Mesenchymal stem cell (in vitro differentiated cells and primary cell): ENCODE results near the gene ZBTB7C.

ENCODE experiments used
- DNase-seq: peaks from one replicate; pipeline ENCODE4 v3.0.0-alpha.2; 2013
- H2AFZ ChIP-seq: one replicate; pipeline ENCODE4 v1.6.1; 2013; ENCODE audit warnings: low read depth, mild to moderate bottlenecking, control low read depth, inconsistent platforms, low read length, moderate library complexity
- H2AK5ac ChIP-seq: 2 replicates; pipeline ENCODE4 v1.6.1; 2013; ENCODE audit warnings: low read length, moderate library complexity, mild to moderate bottlenecking, inconsistent platforms; ENCODE audit not compliant: severe bottlenecking
- H2BK120ac ChIP-seq: one replicate; pipeline ENCODE4 v1.6.1; 2013; ENCODE audit warnings: low read depth, mild to moderate bottlenecking, inconsistent platforms, low read length, moderate library complexity
- H2BK12ac ChIP-seq, 2 experiments: one replicate each; pipeline ENCODE4 v1.6.1; 2013; ENCODE audit warnings: inconsistent platforms in 2 of 2, low read length in 2 of 2, mild to moderate bottlenecking in 2 of 2, moderate library complexity in 2 of 2, control low read depth in 1 of 2
- H2BK15ac ChIP-seq: one replicate; pipeline ENCODE4 v1.6.1; 2013; ENCODE audit warnings: mild to moderate bottlenecking, low read depth, inconsistent platforms; ENCODE audit not compliant: poor library complexity, severe bottlenecking
- H2BK5ac ChIP-seq: 2 replicates; pipeline ENCODE4 v1.6.1; 2013; ENCODE audit warnings: low read depth, mild to moderate bottlenecking, low read length, control low read depth, inconsistent platforms; ENCODE audit not compliant: poor library complexity, severe bottlenecking
- H3K14ac ChIP-seq, 2 experiments: one replicate each; pipeline ENCODE4 v1.6.1; 2013; ENCODE audit warnings: inconsistent platforms in 2 of 2, low read length in 2 of 2, control low read depth in 1 of 2, mild to moderate bottlenecking in 1 of 2, moderate library complexity in 1 of 2
- H3K18ac ChIP-seq, 2 experiments: one replicate each; pipeline ENCODE4 v1.6.1; 2013; ENCODE audit warnings: inconsistent platforms in 2 of 2, low read length in 2 of 2, control low read depth in 1 of 2, low read depth in 1 of 2, mild to moderate bottlenecking in 1 of 2
- H3K23ac ChIP-seq, 2 experiments: one replicate each; pipeline ENCODE4 v1.6.1; 2013; ENCODE audit warnings: inconsistent platforms in 2 of 2, low read length in 2 of 2, mild to moderate bottlenecking in 2 of 2, moderate library complexity in 2 of 2, control low read depth in 1 of 2
- H3K27ac ChIP-seq: 2 replicates; pipeline ENCODE4 v1.5.1; 2013; ENCODE audit warnings: mild to moderate bottlenecking, moderate library complexity, low read length, control low read depth, inconsistent platforms; ENCODE audit not compliant: poor library complexity, severe bottlenecking
- H3K27me3 ChIP-seq, 2 experiments: 2 replicates each; pipeline versions ENCODE4 v1.6.1 to v1.7.0; 2013; ENCODE audit warnings: low read length in 2 of 2, mild to moderate bottlenecking in 2 of 2, moderate library complexity in 2 of 2, control low read depth in 1 of 2, inconsistent platforms in 1 of 2; ENCODE audit not compliant: control insufficient read depth in 1 of 2, insufficient read depth in 1 of 2
- H3K36me3 ChIP-seq, 2 experiments: 2 replicates each; pipeline versions ENCODE4 v1.6.1 to v1.7.0; 2013; ENCODE audit warnings: low read length in 2 of 2, control low read depth in 1 of 2, inconsistent platforms in 1 of 2, low read depth in 1 of 2, mild to moderate bottlenecking in 1 of 2; ENCODE audit not compliant: insufficient read depth in 2 of 2, control insufficient read depth in 1 of 2
- H3K4ac ChIP-seq, 2 experiments: one replicate each; pipeline ENCODE4 v1.6.1; 2013; ENCODE audit warnings: inconsistent platforms in 2 of 2, low read length in 2 of 2, mild to moderate bottlenecking in 2 of 2, moderate library complexity in 2 of 2, control low read depth in 1 of 2, low read depth in 1 of 2
- H3K4me1 ChIP-seq: 2 replicates; pipeline ENCODE4 v1.6.1; 2013; ENCODE audit warnings: low read depth, low read length, control low read depth; ENCODE audit not compliant: control insufficient read depth, insufficient read depth
- H3K4me2 ChIP-seq: 2 replicates; pipeline ENCODE4 v1.6.1; 2013; ENCODE audit warnings: low read length, mild to moderate bottlenecking, inconsistent platforms; ENCODE audit not compliant: poor library complexity, severe bottlenecking
- H3K4me3 ChIP-seq, 2 experiments: 2 replicates each; pipeline versions ENCODE4 v1.5.1 to v1.7.0; 2013; ENCODE audit warnings: low read length in 2 of 2, mild to moderate bottlenecking in 2 of 2, control low read depth in 1 of 2, low read depth in 1 of 2; ENCODE audit not compliant: insufficient read depth in 1 of 2
- H3K79me1 ChIP-seq: replicated peaks from 2 replicates; pipeline ENCODE4 v1.6.1; 2013; ENCODE audit warnings: mild to moderate bottlenecking, control low read depth, low read length, inconsistent platforms; ENCODE audit not compliant: poor library complexity, severe bottlenecking
- H3K9ac ChIP-seq: 2 replicates; pipeline ENCODE4 v1.7.0; 2013; ENCODE audit warnings: mild to moderate bottlenecking, low read length, moderate library complexity
- H3K9me3 ChIP-seq: 2 replicates; pipeline ENCODE4 v1.7.0; 2013; ENCODE audit warnings: mild to moderate bottlenecking, low read length; ENCODE audit not compliant: control insufficient read depth
- H4K8ac ChIP-seq: one replicate; pipeline ENCODE4 v1.6.1; 2013; ENCODE audit warnings: inconsistent platforms, mild to moderate bottlenecking, low read length, moderate library complexity
- H4K91ac ChIP-seq: one replicate; pipeline ENCODE4 v1.6.1; 2013; ENCODE audit warnings: mild to moderate bottlenecking, low read length, inconsistent platforms
- WGBS: methylation state at CpG from one replicate; pipeline ENCODE4 v1.1.7; 2013; ENCODE audit warnings: mixed read lengths; 5-methylcytosine and 5-hydroxymethylcytosine counted together

The ZBTB7C gene

GRCh38 chr18:48293954-48294898, 115.0 kb downstream of the ZBTB7C start:
- no peak overlapping the region for H3K14ac ChIP-seq
- H3K9ac ChIP-seq = no peak overlapping the region
- no peaks in the 10 kb centered on the region for H3K36me3 ChIP-seq
- H3K4me3 ChIP-seq = no peak overlapping the region
- H3K18ac ChIP-seq = no peak overlapping the region
- H3K4me2 ChIP-seq = no peak overlapping the region
- H2BK5ac ChIP-seq = no peak overlapping the region
- no peak for DNase-seq
- H2BK15ac ChIP-seq = no peak overlapping the region
- no peak overlapping the region for H2BK12ac ChIP-seq
- H3K9me3 ChIP-seq = no peaks in the 10 kb centered on the region
- H4K8ac ChIP-seq = no peak overlapping the region
- 84% methylated on average over 16 of the region's 16 CpGs for WGBS
- H2AFZ ChIP-seq = no peak overlapping the region
- H3K4ac ChIP-seq = no peak overlapping the region
- peaks cover 0 to 12% of the 10 kb centered on the region in 2 experiments for H3K27me3 ChIP-seq
- no peak overlapping the region for H4K91ac ChIP-seq
- no peak overlapping the region for H3K27ac ChIP-seq
- H3K79me1 ChIP-seq = no peaks in the 10 kb centered on the region
- peaks cover 3% of the 10 kb centered on the region for H3K4me1 ChIP-seq
- H2AK5ac ChIP-seq = no peak overlapping the region
- no peak overlapping the region for H2BK120ac ChIP-seq
- H3K23ac ChIP-seq = no peak overlapping the region

GRCh38 chr18:48292782-48293424, 116.3 kb downstream of the ZBTB7C start:
- Histone ChIP-seq H4K91ac (no peak overlapping the region), H3K4me1 (peaks cover 3% of the 10 kb centered on the region), H3K9me3 (no peaks in the 10 kb centered on the region), H3K9ac (no peak overlapping the region), H2BK120ac (no peak overlapping the region), H2AFZ (no peak overlapping the region), H3K18ac (no peak overlapping the region), H3K36me3 (no peaks in the 10 kb centered on the region), H3K4me2 (no peak overlapping the region), H4K8ac (no peak overlapping the region), H2BK12ac (no peak overlapping the region), H2BK15ac (no peak overlapping the region), H3K27ac (no peak overlapping the region), H2BK5ac (no peak overlapping the region), H3K4ac (no peak overlapping the region), H3K14ac (no peak overlapping the region), H3K27me3 (peaks cover 0 to 6% of the 10 kb centered on the region in 2 experiments), H2AK5ac (no peak overlapping the region), H3K79me1 (no peaks in the 10 kb centered on the region), H3K23ac (no peak overlapping the region), H3K4me3 (no peak overlapping the region)
- 74% methylated on average over 4 of the region's 4 CpGs for WGBS
- no peak for DNase-seq

GRCh38 chr18:48292229-48292628, 117.0 kb downstream of the ZBTB7C start:
- Histone ChIP-seq H4K91ac (no peak overlapping the region), H3K4me3 (no peak overlapping the region), H2BK12ac (no peak overlapping the region), H3K27me3 (peaks cover 0 to 6% of the 10 kb centered on the region in 2 experiments), H2AK5ac (no peak overlapping the region), H3K4ac (no peak overlapping the region), H2BK120ac (no peak overlapping the region), H3K27ac (no peak overlapping the region), H3K9ac (no peak overlapping the region), H2BK5ac (no peak overlapping the region), H2BK15ac (no peak overlapping the region), H3K4me1 (peaks cover 3% of the 10 kb centered on the region), H3K4me2 (no peak overlapping the region), H3K79me1 (no peaks in the 10 kb centered on the region), H3K14ac (no peak overlapping the region), H2AFZ (no peak overlapping the region), H3K18ac (no peak overlapping the region), H3K9me3 (no peaks in the 10 kb centered on the region), H4K8ac (no peak overlapping the region), H3K36me3 (no peaks in the 10 kb centered on the region), H3K23ac (no peak overlapping the region)
- no peak for DNase-seq
- WGBS = 63% methylated on average over 4 of the region's 4 CpGs

- no peaks in the 10 kb centered on the region for H3K36me3 ChIP-seq
- no peak overlapping the region for H3K14ac ChIP-seq
- H3K4me1 ChIP-seq = peaks cover 3% of the 10 kb centered on the region
- H3K9ac ChIP-seq = no peak overlapping the region
- no peak overlapping the region for H2BK120ac ChIP-seq
- H2BK5ac ChIP-seq = no peak overlapping the region
- no peak overlapping the region for H3K23ac ChIP-seq
- H3K18ac ChIP-seq = no peak overlapping the region
- no peak overlapping the region for H3K4me2 ChIP-seq
- peaks cover 0 to 6% of the 10 kb centered on the region in 2 experiments for H3K27me3 ChIP-seq
- H3K27ac ChIP-seq = no peak overlapping the region
- no peaks in the 10 kb centered on the region for H3K79me1 ChIP-seq
- no peak overlapping the region for H2BK12ac ChIP-seq
- no peak for DNase-seq
- no peak overlapping the region for H3K4me3 ChIP-seq
- no peak overlapping the region for H3K4ac ChIP-seq
- no peak overlapping the region for H2BK15ac ChIP-seq
- no peak overlapping the region for H4K8ac ChIP-seq
- H4K91ac ChIP-seq = no peak overlapping the region
- H2AFZ ChIP-seq = no peak overlapping the region
- H2AK5ac ChIP-seq = no peak overlapping the region
- H3K9me3 ChIP-seq = no peaks in the 10 kb centered on the region
- 93% methylated on average over 9 of the region's 13 CpGs for WGBS
Measured at GRCh38 chr18:48290162-48290926, 118.8 kb downstream of the ZBTB7C start.
